ENCODE results near the gene CLSTN2. TPM values are rescaled to one million over a fixed set of nuclear protein-coding genes. Genes with fewer than 3 reads are reported as not detected.

Gene CLSTN2
- total RNA-seq, 1 donor from 2014 or later, result 0.74 TPM

DNA sequence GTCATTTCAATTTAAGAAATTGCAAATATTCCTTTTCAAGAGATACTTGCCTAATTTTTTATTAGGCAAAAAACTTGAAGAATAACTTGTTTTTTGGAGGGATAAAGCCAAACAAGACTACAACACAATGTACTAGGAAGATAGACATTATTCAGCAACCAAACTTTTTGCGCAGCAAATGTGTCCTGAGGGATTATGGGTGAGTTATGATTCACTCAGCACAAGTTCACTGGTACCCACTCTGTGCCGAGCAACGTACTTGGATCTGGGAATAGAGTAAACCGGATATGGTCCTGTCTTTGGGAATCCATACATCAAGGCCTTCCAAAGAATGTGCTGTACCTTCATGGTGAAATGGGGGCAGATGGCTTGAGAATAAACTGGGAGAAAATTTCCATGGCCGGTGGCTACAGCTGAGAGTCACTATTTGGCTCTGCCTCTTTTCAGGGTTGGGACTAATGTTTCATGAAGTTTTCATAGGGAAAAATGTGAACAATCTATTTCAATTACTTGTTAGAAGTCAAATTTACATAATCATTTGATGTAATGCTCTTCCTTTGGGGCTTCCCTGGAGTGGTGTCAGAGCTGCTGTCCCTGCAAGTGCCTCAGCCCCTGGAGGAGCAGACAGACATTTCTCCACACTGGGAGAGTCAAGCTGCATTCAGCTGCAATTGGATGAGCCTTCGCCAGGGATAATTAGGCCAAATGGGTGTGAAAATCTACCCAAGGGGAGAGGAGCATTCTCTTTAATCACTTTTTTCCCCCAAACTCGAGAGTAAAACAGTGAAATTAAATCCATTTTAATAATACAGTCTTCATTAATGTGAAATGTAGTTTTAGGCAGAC lies 315.2 kb downstream of the CLSTN2 start:
- DNase-seq (ENCODE audit: low spot score), result no peak
- TF ChIP-seq, protein P1, sequence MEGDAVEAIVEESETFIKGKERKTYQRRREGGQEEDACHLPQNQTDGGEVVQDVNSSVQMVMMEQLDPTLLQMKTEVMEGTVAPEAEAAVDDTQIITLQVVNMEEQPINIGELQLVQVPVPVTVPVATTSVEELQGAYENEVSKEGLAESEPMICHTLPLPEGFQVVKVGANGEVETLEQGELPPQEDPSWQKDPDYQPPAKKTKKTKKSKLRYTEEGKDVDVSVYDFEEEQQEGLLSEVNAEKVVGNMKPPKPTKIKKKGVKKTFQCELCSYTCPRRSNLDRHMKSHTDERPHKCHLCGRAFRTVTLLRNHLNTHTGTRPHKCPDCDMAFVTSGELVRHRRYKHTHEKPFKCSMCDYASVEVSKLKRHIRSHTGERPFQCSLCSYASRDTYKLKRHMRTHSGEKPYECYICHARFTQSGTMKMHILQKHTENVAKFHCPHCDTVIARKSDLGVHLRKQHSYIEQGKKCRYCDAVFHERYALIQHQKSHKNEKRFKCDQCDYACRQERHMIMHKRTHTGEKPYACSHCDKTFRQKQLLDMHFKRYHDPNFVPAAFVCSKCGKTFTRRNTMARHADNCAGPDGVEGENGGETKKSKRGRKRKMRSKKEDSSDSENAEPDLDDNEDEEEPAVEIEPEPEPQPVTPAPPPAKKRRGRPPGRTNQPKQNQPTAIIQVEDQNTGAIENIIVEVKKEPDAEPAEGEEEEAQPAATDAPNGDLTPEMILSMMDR (IDR thresholded peaks at IDR 0.05; ENCODE audit: unreplicated experiment), result no peak
- Mint-ChIP-seq H3K4me1 (ENCODE audit: unreplicated experiment) (peaks cover 6% of the 10 kb centered on the region), H3K36me3 (ENCODE audit: low read depth, unreplicated experiment) (no peaks in the 10 kb centered on the region), H3K4me3 (ENCODE audit: unreplicated experiment) (no peak overlapping the region), H3K9me3 (ENCODE audit: unreplicated experiment) (no peaks in the 10 kb centered on the region), H3K27me3 (ENCODE audit: unreplicated experiment) (no peaks in the 10 kb centered on the region), H3K27ac (ENCODE audit: unreplicated experiment) (no peak overlapping the region)

DNA sequence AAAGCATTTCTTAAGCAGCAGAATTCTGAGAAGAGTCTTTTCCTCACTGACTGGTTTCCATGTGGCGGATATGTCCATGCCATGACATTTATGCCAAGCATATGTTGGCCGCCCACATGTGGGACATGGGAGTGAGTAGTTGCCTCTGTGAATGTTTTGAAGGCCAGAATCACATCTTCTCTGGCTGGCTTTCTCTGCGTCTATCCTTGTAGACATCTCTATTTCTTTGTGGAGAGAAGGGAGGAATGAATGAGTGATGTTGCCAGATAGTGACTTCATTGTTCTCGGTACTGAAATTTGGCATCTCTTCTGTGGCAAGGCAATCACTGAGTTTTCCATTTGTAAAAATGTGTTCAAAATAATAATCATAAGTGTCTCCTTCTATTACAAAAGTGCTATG lies 316.0 kb downstream of the CLSTN2 start:
- H3K27me3 Mint-ChIP-seq (ENCODE audit: unreplicated experiment), result peaks cover 1% of the 10 kb centered on the region
- no peaks in the 10 kb centered on the region for H3K9me3 Mint-ChIP-seq (ENCODE audit: unreplicated experiment)
- H3K4me3 Mint-ChIP-seq (ENCODE audit: unreplicated experiment), result no peak overlapping the region
- no peaks in the 10 kb centered on the region for H3K36me3 Mint-ChIP-seq (ENCODE audit: low read depth, unreplicated experiment)
- H3K4me1 Mint-ChIP-seq (ENCODE audit: unreplicated experiment), result peaks cover 6% of the 10 kb centered on the region
- TF ChIP-seq, protein P1 (IDR thresholded peaks at IDR 0.05; ENCODE audit: unreplicated experiment), result no peak
- DNase-seq (ENCODE audit: low spot score), result no peak
- no peak overlapping the region for H3K27ac Mint-ChIP-seq (ENCODE audit: unreplicated experiment)

DNA sequence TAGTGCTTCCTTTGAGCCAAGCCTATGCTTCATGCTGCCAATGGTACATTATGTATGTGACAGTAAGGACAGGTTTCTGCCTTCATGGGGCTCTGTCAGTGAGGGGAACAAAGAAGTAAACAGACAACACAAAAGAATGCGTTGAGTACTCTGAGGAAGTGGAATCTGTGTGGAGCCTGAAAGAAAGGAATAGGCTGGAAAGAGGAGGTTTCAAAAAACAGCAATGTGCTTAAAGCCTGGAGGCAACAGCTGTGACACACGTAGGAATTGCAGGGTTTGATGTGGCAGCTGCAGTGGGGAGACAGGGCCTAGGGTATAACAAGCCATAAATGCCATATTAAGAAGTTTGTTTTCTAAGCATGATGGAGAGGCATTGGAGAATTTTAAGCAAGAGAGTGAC lies 316.7 kb downstream of the CLSTN2 start:
- Mint-ChIP-seq H3K9me3 (ENCODE audit: unreplicated experiment) (no peaks in the 10 kb centered on the region), H3K4me3 (ENCODE audit: unreplicated experiment) (no peak overlapping the region), H3K36me3 (ENCODE audit: low read depth, unreplicated experiment) (no peaks in the 10 kb centered on the region), H3K27me3 (ENCODE audit: unreplicated experiment) (peaks cover 1% of the 10 kb centered on the region), H3K4me1 (ENCODE audit: unreplicated experiment) (peaks cover 6% of the 10 kb centered on the region), H3K27ac (ENCODE audit: unreplicated experiment) (no peak overlapping the region)
- DNase-seq (ENCODE audit: low spot score), result no peak
- TF ChIP-seq, protein P1 (IDR thresholded peaks at IDR 0.05; ENCODE audit: unreplicated experiment), result no peak

DNA sequence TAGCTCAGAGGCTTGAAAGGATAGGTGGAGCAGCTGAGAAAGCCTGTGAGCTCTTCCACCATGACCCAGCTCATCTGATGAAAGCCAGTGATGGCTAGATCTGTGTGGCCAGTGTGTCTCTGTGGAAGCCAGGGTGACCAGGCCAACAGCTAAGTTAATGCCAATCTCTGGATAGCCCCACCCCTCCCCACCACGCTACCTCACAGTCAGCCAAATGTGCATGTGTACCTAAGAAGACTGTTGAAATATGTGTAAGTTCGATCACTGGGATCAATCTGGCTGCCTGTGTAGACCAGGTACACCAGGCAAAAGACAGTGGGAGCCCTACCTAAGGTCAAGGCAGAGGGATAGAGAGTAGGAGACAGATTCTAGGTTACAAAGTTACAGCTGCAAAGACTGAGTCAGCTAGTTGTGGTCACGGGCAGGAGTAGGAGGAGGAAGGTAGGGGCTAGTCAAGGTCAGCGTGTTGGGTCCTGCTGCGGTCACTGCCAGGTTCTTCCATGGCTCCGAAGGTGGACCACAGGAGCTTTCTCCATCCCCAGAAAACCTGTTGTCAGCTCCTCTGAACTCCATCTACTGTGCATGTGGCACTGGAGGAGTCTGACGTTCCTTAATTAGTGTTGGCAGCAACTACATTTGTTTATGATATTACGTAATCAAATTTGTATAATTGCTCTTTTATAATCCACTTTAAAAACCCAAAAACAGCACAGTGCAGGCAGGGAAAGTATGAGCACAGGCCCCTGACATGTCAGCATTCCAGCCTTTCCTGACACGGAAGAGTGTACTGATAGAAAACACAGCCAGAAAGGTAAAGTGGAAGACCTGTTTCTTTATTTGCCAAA lies 318.0 kb downstream of the CLSTN2 start:
- no peak for DNase-seq (ENCODE audit: low spot score)
- Mint-ChIP-seq H3K9me3 (ENCODE audit: unreplicated experiment) (no peaks in the 10 kb centered on the region), H3K36me3 (ENCODE audit: low read depth, unreplicated experiment) (no peaks in the 10 kb centered on the region), H3K4me3 (ENCODE audit: unreplicated experiment) (no peak overlapping the region), H3K27me3 (ENCODE audit: unreplicated experiment) (peaks cover 1% of the 10 kb centered on the region), H3K4me1 (ENCODE audit: unreplicated experiment) (peaks cover 6% of the 10 kb centered on the region), H3K27ac (ENCODE audit: unreplicated experiment) (no peak overlapping the region)
- TF ChIP-seq, protein P1 (IDR thresholded peaks at IDR 0.05; ENCODE audit: unreplicated experiment), result no peak
